Trophoblast cell (in vitro differentiated cells and primary cell): ENCODE data around the gene SIRT6.
"Not testable (repeated sequence)": the region's sequence is repeated elsewhere in the genome, so short reads cannot be mapped to it uniquely, and the experiment has no call there.

Experiments
- DNase-seq, 2 donors: peaks; one replicate each; pipeline ENCODE4 v3.0.0-alpha.2; 2016
- H2AFZ ChIP-seq: 2 replicates; pipeline ENCODE4 v1.6.1; 2013; ENCODE audit warnings: low read length, moderate library complexity, mild to moderate bottlenecking; ENCODE audit not compliant: insufficient read depth, poor library complexity
- H2AK5ac ChIP-seq: 2 replicates; pipeline ENCODE4 v1.6.1; 2013; ENCODE audit warnings: mild to moderate bottlenecking, low read length
- H2BK120ac ChIP-seq: 2 replicates; pipeline ENCODE4 v1.6.1; 2013; ENCODE audit warnings: low read length, mild to moderate bottlenecking, moderate library complexity; ENCODE audit not compliant: insufficient read depth, poor library complexity
- H2BK12ac ChIP-seq: 2 replicates; pipeline ENCODE4 v1.6.1; 2013; ENCODE audit warnings: mild to moderate bottlenecking, low read length, moderate library complexity
- H2BK5ac ChIP-seq: 2 replicates; pipeline ENCODE4 v1.6.1; 2013; ENCODE audit warnings: low read length, low read depth, moderate library complexity, mild to moderate bottlenecking; ENCODE audit not compliant: poor library complexity
- H3K14ac ChIP-seq: 2 replicates; pipeline ENCODE4 v1.6.1; 2013; ENCODE audit warnings: mild to moderate bottlenecking, low read length
- H3K18ac ChIP-seq: 2 replicates; pipeline ENCODE4 v1.6.1; 2013; ENCODE audit warnings: mild to moderate bottlenecking, low read length
- H3K23ac ChIP-seq: 2 replicates; pipeline ENCODE4 v1.6.1; 2013; ENCODE audit warnings: low read length
- H3K27ac ChIP-seq: 2 replicates; pipeline ENCODE4 v1.5.1; 2013; ENCODE audit warnings: low read depth, mild to moderate bottlenecking, inconsistent platforms, low read length, moderate library complexity
- H3K27me3 ChIP-seq: 2 replicates; pipeline ENCODE4 v1.6.1; 2013; ENCODE audit warnings: inconsistent platforms, mild to moderate bottlenecking, low read length, moderate library complexity; ENCODE audit not compliant: insufficient read depth
- H3K36me3 ChIP-seq, 2 experiments: 1 replicate in 1 of 2; 2 replicates in 1 of 2; pipeline ENCODE4 v1.6.1; 2013; ENCODE audit warnings: low read length in 2 of 2, mild to moderate bottlenecking in 2 of 2, moderate library complexity in 1 of 2; ENCODE audit not compliant: insufficient read depth in 2 of 2, control insufficient read depth in 1 of 2
- H3K4ac ChIP-seq: 2 replicates; pipeline ENCODE4 v1.6.1; 2013; ENCODE audit warnings: low read depth, mild to moderate bottlenecking, low read length, moderate library complexity
- H3K4me1 ChIP-seq, 2 experiments: 1 replicate in 1 of 2; 2 replicates in 1 of 2; pipeline ENCODE4 v1.6.1; 2013; ENCODE audit warnings: low read length in 2 of 2, mild to moderate bottlenecking in 2 of 2, moderate library complexity in 1 of 2; ENCODE audit not compliant: insufficient read depth in 2 of 2, control insufficient read depth in 1 of 2
- H3K4me2 ChIP-seq: 2 replicates; pipeline ENCODE4 v1.6.1; 2013; ENCODE audit warnings: inconsistent platforms, mild to moderate bottlenecking, low read length, moderate library complexity
- H3K4me3 ChIP-seq: 2 replicates; pipeline ENCODE4 v1.5.1; 2013; ENCODE audit warnings: mild to moderate bottlenecking, low read depth, low read length, inconsistent platforms
- H3K79me1 ChIP-seq: one replicate; pipeline ENCODE4 v1.6.1; 2013; ENCODE audit warnings: low read length
- H3K79me2 ChIP-seq: 2 replicates; pipeline ENCODE4 v1.6.1; 2013; ENCODE audit warnings: low read length, mild to moderate bottlenecking; ENCODE audit not compliant: control insufficient read depth, insufficient read depth, poor library complexity
- H3K9ac ChIP-seq: 2 replicates; pipeline ENCODE4 v1.6.1; 2013; ENCODE audit warnings: mild to moderate bottlenecking, low read length
- H3K9me3 ChIP-seq: 2 replicates; pipeline ENCODE4 v1.6.1; 2013; ENCODE audit warnings: low read depth, mild to moderate bottlenecking, control low read depth, inconsistent platforms, low read length; ENCODE audit not compliant: insufficient read depth
- H4K12ac ChIP-seq: 2 replicates; pipeline ENCODE4 v1.6.1; 2013; ENCODE audit warnings: low read depth, mild to moderate bottlenecking, low read length, moderate library complexity
- H4K8ac ChIP-seq: 2 replicates; pipeline ENCODE4 v1.6.1; 2013; ENCODE audit warnings: low read depth, mild to moderate bottlenecking, low read length, moderate library complexity
- H4K91ac ChIP-seq: one replicate; pipeline ENCODE4 v1.6.1; 2013; ENCODE audit warnings: low read depth, mild to moderate bottlenecking, low read length, moderate library complexity
- WGBS: extraction: QIAGEN DNeasy Blood & Tissue Kit; methylation state at CpG from one replicate; pipeline ENCODE4 v1.1.7; 2013; ENCODE audit warnings: missing lambda C conversion rate; ENCODE audit not compliant: insufficient read length, insufficient coverage; ENCODE audit errors: extremely low coverage; 5-methylcytosine and 5-hydroxymethylcytosine counted together

The SIRT6 gene

GRCh38 chr19:4136680-4137088 is 45.7 kb downstream of the SIRT6 start:
- no peak overlapping the region for H3K18ac ChIP-seq
- no peak overlapping the region for H2BK120ac ChIP-seq
- H3K4me1 ChIP-seq, result no peaks in the 10 kb centered on the region
- H3K36me3 ChIP-seq, result no peaks in the 10 kb centered on the region
- H3K23ac ChIP-seq, result no peak overlapping the region
- H3K9me3 ChIP-seq, result no peaks in the 10 kb centered on the region
- no peak overlapping the region for H4K8ac ChIP-seq
- no peak overlapping the region for H3K14ac ChIP-seq
- H3K9ac ChIP-seq, result no peak overlapping the region
- H2AK5ac ChIP-seq, result no peak overlapping the region
- no peaks in the 10 kb centered on the region for H3K79me2 ChIP-seq
- no peak overlapping the region for H3K27ac ChIP-seq
- H3K4ac ChIP-seq, result no peak overlapping the region
- no peak overlapping the region for H4K91ac ChIP-seq
- H3K4me3 ChIP-seq, result no peak overlapping the region
- WGBS, result no CpG with 5 or more reads among the region's 8 CpGs
- H2AFZ ChIP-seq, result no peak overlapping the region
- no peak overlapping the region for H2BK5ac ChIP-seq
- no peak overlapping the region for H3K4me2 ChIP-seq
- no peaks in the 10 kb centered on the region for H3K79me1 ChIP-seq
- H4K12ac ChIP-seq, result no peak overlapping the region
- H2BK12ac ChIP-seq, result no peak overlapping the region
- peak in 1 of 2 donors; percentile 68 for DNase-seq
- H3K27me3 ChIP-seq, result no peaks in the 10 kb centered on the region

GRCh38 chr19:4135386-4135785 is 47.0 kb downstream of the SIRT6 start:
- H4K8ac ChIP-seq, H2BK12ac ChIP-seq, H3K79me1 ChIP-seq, H3K4ac ChIP-seq, H4K12ac ChIP-seq, H3K14ac ChIP-seq, H3K4me2 ChIP-seq, H3K23ac ChIP-seq, H3K27me3 ChIP-seq, H4K91ac ChIP-seq, H3K36me3 ChIP-seq, H3K4me3 ChIP-seq, H3K27ac ChIP-seq, H3K9me3 ChIP-seq, H3K4me1 ChIP-seq, H2AK5ac ChIP-seq, H2BK120ac ChIP-seq, DNase-seq, H2AFZ ChIP-seq, H2BK5ac ChIP-seq, H3K79me2 ChIP-seq, H3K9ac ChIP-seq, H3K18ac ChIP-seq: not testable (repeated sequence)
- WGBS, result no CpG with 5 or more reads among the region's 9 CpGs

- Histone ChIP-seq H2BK5ac (no peak overlapping the region), H3K27me3 (no peaks in the 10 kb centered on the region), H3K4me1 (peaks cover 2 to 3% of the 10 kb centered on the region in 2 experiments), H3K27ac (no peak overlapping the region), H2AFZ (no peak overlapping the region), H3K9me3 (no peaks in the 10 kb centered on the region), H3K4ac (no peak overlapping the region), H3K4me2 (no peak overlapping the region), H3K9ac (no peak overlapping the region), H3K79me2 (no peaks in the 10 kb centered on the region), H3K36me3 (no peaks in the 10 kb centered on the region), H3K14ac (no peak overlapping the region), H3K18ac (no peak overlapping the region), H4K8ac (no peak overlapping the region), H2BK12ac (no peak overlapping the region), H2AK5ac (no peak overlapping the region), H4K12ac (no peak overlapping the region), H3K79me1 (no peaks in the 10 kb centered on the region), H3K23ac (no peak overlapping the region), H4K91ac (no peak overlapping the region), H3K4me3 (no peak overlapping the region), H2BK120ac (no peak overlapping the region)
- WGBS, result no CpG with 5 or more reads among the region's 6 CpGs
- DNase-seq, result no peak
Measured at GRCh38 chr19:4134351-4134750, 48.0 kb downstream of the SIRT6 start.

GRCh38 chr19:4130744-4131438 is 51.5 kb downstream of the SIRT6 start:
- Histone ChIP-seq H3K23ac (no peak overlapping the region), H3K79me2 (no peaks in the 10 kb centered on the region), H3K4me3 (no peak overlapping the region), H4K8ac (peak overlapping the region; percentile 42), H3K79me1 (no peaks in the 10 kb centered on the region), H3K4me2 (no peak overlapping the region), H2BK12ac (no peak overlapping the region), H3K27ac (no peak overlapping the region), H3K27me3 (no peaks in the 10 kb centered on the region), H2BK120ac (no peak overlapping the region), H3K9ac (no peak overlapping the region), H2AK5ac (no peak overlapping the region), H3K4me1 (peaks cover 2 to 3% of the 10 kb centered on the region in 2 experiments), H3K36me3 (no peaks in the 10 kb centered on the region), H3K9me3 (no peaks in the 10 kb centered on the region), H2AFZ (no peak overlapping the region), H3K14ac (no peak overlapping the region), H3K4ac (no peak overlapping the region), H2BK5ac (no peak overlapping the region), H3K18ac (no peak overlapping the region), H4K12ac (no peak overlapping the region), H4K91ac (peak overlapping the region; percentile 43)
- WGBS, result no CpG with 5 or more reads among the region's 8 CpGs
- DNase-seq, result peak; percentile 62 to 89
